ENCODE data around the gene IDH3G.

Gene IDH3G

DNA sequence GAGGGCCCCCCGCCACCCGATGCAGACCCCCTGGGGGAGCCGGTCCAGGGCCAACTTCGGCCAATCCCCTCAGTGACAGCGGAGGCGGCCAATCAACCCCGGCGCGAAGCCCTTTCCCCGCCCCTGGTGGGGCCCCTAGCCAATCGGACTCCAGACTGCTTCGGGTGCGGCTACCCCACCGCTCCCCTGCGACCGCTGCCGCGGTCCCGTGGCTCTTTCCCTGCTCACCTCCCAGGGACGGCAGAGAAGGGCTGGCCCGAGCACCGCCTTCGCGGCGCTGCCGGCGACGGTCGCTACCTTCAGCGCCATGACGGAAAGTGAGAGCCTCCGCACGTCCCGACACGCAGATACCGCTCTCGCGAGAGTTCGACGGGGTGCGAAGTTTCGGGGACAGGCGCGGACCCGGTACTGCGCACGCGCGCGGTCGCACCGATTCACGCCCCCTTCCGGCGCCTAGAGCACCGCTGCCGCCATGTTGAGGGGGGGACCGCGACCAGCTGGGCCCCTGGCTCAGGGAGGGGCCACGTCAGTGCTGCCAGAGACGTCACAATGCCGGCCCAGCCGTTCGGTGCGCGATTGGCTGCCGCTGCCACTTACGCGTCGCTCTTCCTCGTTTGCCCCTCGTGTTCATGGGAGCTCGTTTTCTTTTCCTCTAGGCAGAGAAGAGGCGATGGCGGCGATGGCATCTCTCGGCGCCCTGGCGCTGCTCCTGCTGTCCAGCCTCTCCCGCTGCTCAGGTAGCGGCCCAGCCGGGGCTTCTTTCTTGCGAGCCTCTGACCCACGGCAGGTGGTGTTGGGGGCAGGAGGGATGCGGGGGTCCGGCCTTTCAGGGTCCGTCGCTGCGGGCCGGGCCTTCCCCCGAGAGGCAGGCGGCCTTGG is at the start of gene IDH3G, which contains the start of gene SSR4:
TSS of gene IDH3G (minus strand) at position 358 of the 879 bp plus-strand sequence. CDS start at position 309, 49 bp downstream.
TSS of gene SSR4 (plus strand) at position 651 of the 879 bp plus-strand sequence. CDS start at position 671, 20 bp downstream.
- Histone ChIP-seq H3K4me3 (ENCODE audit: low read depth, low read length) (peak within 1 kb of the TSS; percentile 77), H3K27me3 (replicated peaks) (no peaks in the 10 kb centered on the region), H3K36me3 (replicated peaks) (peaks cover 5% of the 10 kb centered on the region), H3K27ac (peak within 1 kb of the TSS; percentile 95)
- peak; percentile 84 for DNase-seq
- in situ Hi-C loops (cut with HindIII; ENCODE audit: low pct_ligation_motif_present, low sequenced_read_pairs) = no loop called here
- TF ChIP-seq, protein P1, sequence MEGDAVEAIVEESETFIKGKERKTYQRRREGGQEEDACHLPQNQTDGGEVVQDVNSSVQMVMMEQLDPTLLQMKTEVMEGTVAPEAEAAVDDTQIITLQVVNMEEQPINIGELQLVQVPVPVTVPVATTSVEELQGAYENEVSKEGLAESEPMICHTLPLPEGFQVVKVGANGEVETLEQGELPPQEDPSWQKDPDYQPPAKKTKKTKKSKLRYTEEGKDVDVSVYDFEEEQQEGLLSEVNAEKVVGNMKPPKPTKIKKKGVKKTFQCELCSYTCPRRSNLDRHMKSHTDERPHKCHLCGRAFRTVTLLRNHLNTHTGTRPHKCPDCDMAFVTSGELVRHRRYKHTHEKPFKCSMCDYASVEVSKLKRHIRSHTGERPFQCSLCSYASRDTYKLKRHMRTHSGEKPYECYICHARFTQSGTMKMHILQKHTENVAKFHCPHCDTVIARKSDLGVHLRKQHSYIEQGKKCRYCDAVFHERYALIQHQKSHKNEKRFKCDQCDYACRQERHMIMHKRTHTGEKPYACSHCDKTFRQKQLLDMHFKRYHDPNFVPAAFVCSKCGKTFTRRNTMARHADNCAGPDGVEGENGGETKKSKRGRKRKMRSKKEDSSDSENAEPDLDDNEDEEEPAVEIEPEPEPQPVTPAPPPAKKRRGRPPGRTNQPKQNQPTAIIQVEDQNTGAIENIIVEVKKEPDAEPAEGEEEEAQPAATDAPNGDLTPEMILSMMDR (IDR thresholded peaks at IDR 0.05; ENCODE audit: low read depth, low read length, missing control alignments) = no peak

DNA sequence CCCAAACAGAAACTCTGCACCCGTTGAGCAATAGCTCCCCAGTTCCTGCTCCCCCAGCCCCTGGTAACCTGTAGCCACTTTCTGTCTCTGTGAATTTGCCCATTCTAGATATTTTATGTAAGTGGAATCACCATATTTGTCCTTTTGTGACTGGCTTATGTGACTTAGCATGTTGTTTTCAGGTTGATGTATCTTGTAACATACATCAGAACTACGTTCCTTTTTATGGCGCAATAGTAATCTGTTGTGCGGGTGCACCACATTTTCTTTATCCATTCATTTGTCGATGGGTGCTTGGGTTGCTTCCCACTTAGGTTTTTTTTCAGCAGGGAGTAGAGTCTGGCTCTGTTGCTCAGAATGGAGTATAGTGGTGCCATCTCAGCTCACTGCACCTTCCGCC is 42.7 kb upstream of the IDH3G start:
- no peaks in the 10 kb centered on the region for H3K27me3 ChIP-seq (replicated peaks)
- TF ChIP-seq, protein P1 (IDR thresholded peaks at IDR 0.05; ENCODE audit: low read depth, low read length, missing control alignments) = no peak
- DNase-seq = no peak
- H3K36me3 ChIP-seq (replicated peaks) = no peaks in the 10 kb centered on the region
- in situ Hi-C loops (cut with HindIII; ENCODE audit: low pct_ligation_motif_present, low sequenced_read_pairs) = no loop called here
- no peak overlapping the region for H3K4me3 ChIP-seq (ENCODE audit: low read depth, low read length)
- no peak overlapping the region for H3K27ac ChIP-seq

DNA sequence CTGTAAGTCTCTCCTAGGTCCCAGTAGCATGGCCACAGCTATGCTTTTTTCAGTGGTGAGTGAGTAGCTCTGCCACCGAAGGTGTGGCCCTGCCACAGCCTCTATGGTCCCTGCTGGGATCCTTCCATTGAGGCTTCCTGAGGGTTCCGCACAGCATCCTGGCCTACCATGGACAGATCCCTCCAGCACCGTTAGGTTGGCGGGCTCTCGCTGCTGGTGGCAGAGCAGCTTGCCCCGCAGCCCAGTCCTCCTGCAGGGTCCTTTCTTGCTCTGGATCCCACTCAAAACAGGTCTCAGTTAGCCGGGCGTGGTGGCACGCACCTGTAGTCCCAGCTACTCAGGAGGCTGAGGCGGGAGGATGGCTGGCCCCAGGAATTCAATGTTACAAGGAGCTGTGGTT is 38.6 kb upstream of the IDH3G start:
- TF ChIP-seq, protein P1 (IDR thresholded peaks at IDR 0.05; ENCODE audit: low read depth, low read length, missing control alignments) = no peak
- no peak overlapping the region for H3K27ac ChIP-seq
- no peak overlapping the region for H3K4me3 ChIP-seq (ENCODE audit: low read depth, low read length)
- DNase-seq = no peak
- in situ Hi-C loops (cut with HindIII; ENCODE audit: low pct_ligation_motif_present, low sequenced_read_pairs) = no loop called here
- peaks cover 22% of the 10 kb centered on the region for H3K27me3 ChIP-seq (replicated peaks)
- H3K36me3 ChIP-seq (replicated peaks) = no peaks in the 10 kb centered on the region

DNA sequence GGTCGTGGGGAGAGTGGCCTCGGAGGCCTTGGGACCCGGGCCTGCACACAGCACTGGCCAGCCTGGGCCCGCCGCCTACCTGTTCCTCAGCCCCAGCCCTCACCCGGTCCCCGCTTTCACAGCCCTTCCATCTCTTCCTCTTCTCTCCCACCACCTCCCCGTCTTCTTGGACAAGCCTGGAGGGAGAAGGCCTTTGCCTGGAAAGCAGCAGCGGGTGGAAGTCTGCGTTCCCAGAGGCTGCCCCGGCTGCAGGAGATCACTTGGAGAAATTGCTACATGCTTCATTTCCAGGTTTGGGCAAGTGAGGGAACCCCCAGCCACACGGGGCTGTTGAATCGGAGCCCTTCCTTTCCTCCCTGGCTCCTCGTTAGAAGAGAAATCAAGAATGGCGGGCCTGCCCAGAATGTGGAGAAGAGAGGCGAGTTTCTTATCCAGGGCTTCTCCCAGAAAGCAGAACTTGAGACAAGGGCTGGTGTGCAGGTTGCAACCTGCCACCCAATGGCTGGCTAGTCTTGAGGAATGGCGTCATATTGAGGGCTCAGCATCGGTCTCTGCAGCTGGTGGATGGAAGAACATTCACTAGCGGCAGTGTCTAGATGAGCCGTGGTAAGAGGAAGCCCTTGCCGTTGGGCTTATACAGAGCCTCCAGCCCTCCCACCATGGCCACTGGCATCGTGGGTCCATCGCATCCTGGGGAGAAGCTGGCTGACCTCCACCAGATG is 37.4 kb upstream of the IDH3G start:
- H3K36me3 ChIP-seq (replicated peaks) = no peaks in the 10 kb centered on the region
- TF ChIP-seq, protein P1 (IDR thresholded peaks at IDR 0.05; ENCODE audit: low read depth, low read length, missing control alignments) = no peak
- in situ Hi-C loops (cut with HindIII; ENCODE audit: low pct_ligation_motif_present, low sequenced_read_pairs) = no loop called here
- H3K4me3 ChIP-seq (ENCODE audit: low read depth, low read length) = no peak overlapping the region
- H3K27ac ChIP-seq = no peak overlapping the region
- DNase-seq = no peak
- H3K27me3 ChIP-seq (replicated peaks) = peaks cover 22% of the 10 kb centered on the region

DNA sequence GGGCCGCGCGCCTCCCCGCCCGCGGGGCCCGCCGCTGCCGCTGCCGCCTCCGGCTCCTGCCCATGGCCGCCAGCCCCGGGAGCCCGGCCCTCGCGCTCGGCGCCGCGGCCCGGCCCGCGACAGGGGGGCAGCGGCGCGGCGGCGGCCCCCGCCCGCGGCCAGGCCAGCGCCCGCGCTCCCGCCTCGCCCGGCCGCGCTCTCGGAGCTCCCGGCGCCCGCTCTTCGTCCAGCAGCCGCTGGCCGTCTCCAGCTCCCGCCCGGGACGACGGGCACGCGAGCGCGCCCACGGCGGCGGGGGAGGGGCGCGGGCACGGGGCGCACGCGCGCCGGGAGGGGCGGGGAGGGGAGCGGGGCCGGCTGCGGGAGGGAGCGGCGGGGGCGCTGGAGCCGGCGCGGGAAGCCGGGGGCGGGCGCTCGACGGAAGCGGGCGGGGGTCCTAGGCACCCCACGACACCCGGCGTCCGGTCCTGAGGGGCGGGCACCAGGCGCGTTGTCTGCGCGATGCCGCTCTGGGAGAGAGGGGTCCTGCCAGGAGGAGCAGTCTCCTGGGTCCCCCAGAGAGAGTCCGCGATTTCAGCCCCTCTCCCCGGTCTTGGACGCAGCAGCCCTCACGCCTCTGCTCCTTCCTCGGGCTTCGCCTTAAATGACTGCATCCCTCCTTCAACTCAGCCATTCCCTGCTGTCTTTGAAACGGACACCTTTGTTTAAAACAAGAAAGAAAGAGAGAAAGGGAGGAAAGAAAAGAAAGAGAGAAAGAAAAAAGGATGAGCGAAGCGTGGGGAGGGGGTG is 36.7 kb upstream of the IDH3G start:
- DNase-seq = no peak
- in situ Hi-C loops (cut with HindIII; ENCODE audit: low pct_ligation_motif_present, low sequenced_read_pairs) = no loop called here
- TF ChIP-seq, protein P1 (IDR thresholded peaks at IDR 0.05; ENCODE audit: low read depth, low read length, missing control alignments) = no peak
- Histone ChIP-seq H3K36me3 (replicated peaks) (no peaks in the 10 kb centered on the region), H3K4me3 (ENCODE audit: low read depth, low read length) (no peak overlapping the region), H3K27me3 (replicated peaks) (peaks cover 22% of the 10 kb centered on the region), H3K27ac (no peak overlapping the region)

Data from brain microvascular endothelial cell (primary cell).